Astrocyte (in vitro differentiated cells and primary cell): Measurements from ENCODE around the gene SPDYE2. TPM values are rescaled to one million over a fixed set of nuclear protein-coding genes. Genes with fewer than 3 reads are reported as not detected.
"Not testable (repeated sequence)": the region's sequence is repeated elsewhere in the genome, so short reads cannot be mapped to it uniquely, and the experiment has no call there.

ENCODE experiments used
- DNase-seq: peaks from one replicate; pipeline ENCODE4 v3.0.0-alpha.2; 2010; ENCODE audit warnings: low read depth
- FAIRE-seq: peaks from 2 replicates; lab custom pipeline; 2011; peaks lifted over from hg19 to GRCh38; lab: Jason Lieb, UNC
- H2AFZ ChIP-seq: 2 replicates; pipeline ENCODE4 v1.6.0; 2012; ENCODE audit warnings: low read depth, low read length, inconsistent platforms
- H3K27ac ChIP-seq: 2 replicates; pipeline ENCODE4 v1.5.1; 2011; ENCODE audit warnings: low read depth, low read length, inconsistent platforms
- H3K27me3 ChIP-seq: 2 replicates; pipeline ENCODE4 v1.6.0; 2011; ENCODE audit warnings: low read length, inconsistent platforms; ENCODE audit not compliant: insufficient read depth
- H3K36me3 ChIP-seq: 2 replicates; pipeline ENCODE4 v1.5.1; 2011; ENCODE audit warnings: low read length, inconsistent platforms; ENCODE audit not compliant: insufficient read depth
- H3K4me1 ChIP-seq: 2 replicates; pipeline ENCODE4 v1.5.1; 2011; ENCODE audit warnings: low read length, inconsistent platforms; ENCODE audit not compliant: insufficient read depth
- H3K4me2 ChIP-seq: 2 replicates; pipeline ENCODE4 v1.6.0; 2012; ENCODE audit warnings: low read length, inconsistent platforms
- H3K4me3 ChIP-seq: 2 replicates; pipeline ENCODE4 v1.5.1; 2011; ENCODE audit warnings: low read depth, mild to moderate bottlenecking, low read length, inconsistent platforms; ENCODE audit not compliant: insufficient read depth
- H3K79me2 ChIP-seq: 2 replicates; pipeline ENCODE4 v1.6.0; 2012; ENCODE audit warnings: mild to moderate bottlenecking, low read length, inconsistent platforms; ENCODE audit not compliant: insufficient read depth
- H3K9ac ChIP-seq: 2 replicates; pipeline ENCODE4 v1.6.0; 2012; ENCODE audit warnings: mild to moderate bottlenecking, low read length, inconsistent platforms
- H3K9me3 ChIP-seq: 2 replicates; pipeline ENCODE4 v1.5.1; 2012; ENCODE audit warnings: low read depth, mild to moderate bottlenecking, low read length, inconsistent platforms; ENCODE audit not compliant: insufficient read depth
- H4K20me1 ChIP-seq: 2 replicates; pipeline ENCODE4 v1.6.0; 2012; ENCODE audit warnings: low read length, inconsistent platforms; ENCODE audit not compliant: insufficient read depth
- H3K27ac Mint-ChIP-seq: one replicate; pipeline ENCODE4 v1.8.0; 2021; ENCODE audit warnings: mild to moderate bottlenecking, mixed read lengths; ENCODE audit not compliant: unreplicated experiment
- H3K27me3 Mint-ChIP-seq: one replicate; pipeline ENCODE4 v1.8.0; 2021; ENCODE audit warnings: low read depth, mixed read lengths; ENCODE audit not compliant: unreplicated experiment
- H3K36me3 Mint-ChIP-seq: one replicate; pipeline ENCODE4 v1.8.0; 2021; ENCODE audit warnings: low read depth, mixed read lengths; ENCODE audit not compliant: unreplicated experiment
- H3K4me1 Mint-ChIP-seq: one replicate; pipeline ENCODE4 v1.8.0; 2021; ENCODE audit warnings: low read depth, mixed read lengths; ENCODE audit not compliant: unreplicated experiment
- H3K4me3 Mint-ChIP-seq: one replicate; pipeline ENCODE4 v1.8.0; 2021; ENCODE audit warnings: mild to moderate bottlenecking, moderate library complexity, mixed read lengths; ENCODE audit not compliant: unreplicated experiment
- H3K9me3 Mint-ChIP-seq: one replicate; pipeline ENCODE4 v1.8.0; 2021; ENCODE audit warnings: mild to moderate bottlenecking, mixed read lengths; ENCODE audit not compliant: unreplicated experiment
- total RNA-seq: library from RNA; stranded (reverse); gene quantifications from 2 replicates; pipeline ENCODE4 v1.2.1, GENCODE V29; 2021

SPDYE2 gene
- total RNA-seq, 1 donor from 2014 or later, result not detected

- not testable (repeated sequence) for H3K36me3 ChIP-seq, H3K9me3 ChIP-seq, H3K27ac Mint-ChIP-seq, H3K4me1 Mint-ChIP-seq, H3K27me3 ChIP-seq, H4K20me1 ChIP-seq, DNase-seq, H3K4me3 ChIP-seq, H3K9ac ChIP-seq, H3K27ac ChIP-seq, H3K79me2 ChIP-seq, H3K4me2 ChIP-seq, H3K9me3 Mint-ChIP-seq, H3K4me1 ChIP-seq, H2AFZ ChIP-seq, H3K36me3 Mint-ChIP-seq, H3K4me3 Mint-ChIP-seq, H3K27me3 Mint-ChIP-seq, FAIRE-seq
These were observed 6.7 kb upstream of the SPDYE2 start for GRCh38 chr7:102544372-102544771.

DNA sequence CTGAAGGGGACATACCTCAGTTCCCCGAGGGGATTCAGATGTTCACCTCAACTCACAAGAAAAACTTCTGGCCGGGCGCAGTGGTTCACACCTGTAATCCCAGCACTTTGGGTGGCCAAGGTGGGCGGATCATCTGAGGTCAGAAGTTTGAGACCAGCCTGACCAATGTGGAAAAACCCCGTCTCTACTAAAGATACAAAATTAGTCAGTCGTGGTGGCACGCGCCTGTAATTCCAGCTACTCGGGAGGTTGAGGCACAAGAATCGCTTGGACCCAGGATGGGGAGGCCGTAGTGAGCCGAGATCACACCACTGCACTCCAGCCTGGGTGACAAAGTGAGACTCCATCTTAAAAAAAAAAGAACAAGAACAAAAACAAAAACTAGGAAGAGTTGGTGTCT, 5.7 kb upstream of the SPDYE2 start:
- not testable (repeated sequence) for H3K4me3 Mint-ChIP-seq, H3K27ac Mint-ChIP-seq, H3K4me2 ChIP-seq, H3K27me3 Mint-ChIP-seq, H3K4me3 ChIP-seq, FAIRE-seq, H3K4me1 Mint-ChIP-seq, H3K36me3 Mint-ChIP-seq, H3K79me2 ChIP-seq, H3K27ac ChIP-seq, H2AFZ ChIP-seq, H3K4me1 ChIP-seq, H3K9me3 Mint-ChIP-seq, H4K20me1 ChIP-seq, H3K9ac ChIP-seq, DNase-seq, H3K9me3 ChIP-seq, H3K36me3 ChIP-seq, H3K27me3 ChIP-seq

- H3K4me3 Mint-ChIP-seq, H3K36me3 Mint-ChIP-seq, H3K79me2 ChIP-seq, H3K27me3 Mint-ChIP-seq, H3K4me2 ChIP-seq, H2AFZ ChIP-seq, H3K27ac ChIP-seq, H3K9me3 ChIP-seq, H3K9me3 Mint-ChIP-seq, H3K4me3 ChIP-seq, FAIRE-seq, H4K20me1 ChIP-seq, DNase-seq, H3K4me1 ChIP-seq, H3K4me1 Mint-ChIP-seq, H3K27me3 ChIP-seq, H3K9ac ChIP-seq, H3K27ac Mint-ChIP-seq, H3K36me3 ChIP-seq: not testable (repeated sequence)
These were observed 4.7 kb upstream of the SPDYE2 start for GRCh38 chr7:102546353-102546752.

- not testable (repeated sequence) for H2AFZ ChIP-seq, H3K36me3 Mint-ChIP-seq, H3K9me3 ChIP-seq, H3K79me2 ChIP-seq, H4K20me1 ChIP-seq, H3K27ac ChIP-seq, H3K9ac ChIP-seq, H3K27ac Mint-ChIP-seq, FAIRE-seq, H3K4me3 ChIP-seq, H3K4me1 ChIP-seq, H3K27me3 Mint-ChIP-seq, H3K4me2 ChIP-seq, H3K27me3 ChIP-seq, H3K4me1 Mint-ChIP-seq, H3K9me3 Mint-ChIP-seq, H3K36me3 ChIP-seq, H3K4me3 Mint-ChIP-seq, DNase-seq
These were observed 17.6 kb downstream of the SPDYE2 start for GRCh38 chr7:102568620-102569019.

DNA sequence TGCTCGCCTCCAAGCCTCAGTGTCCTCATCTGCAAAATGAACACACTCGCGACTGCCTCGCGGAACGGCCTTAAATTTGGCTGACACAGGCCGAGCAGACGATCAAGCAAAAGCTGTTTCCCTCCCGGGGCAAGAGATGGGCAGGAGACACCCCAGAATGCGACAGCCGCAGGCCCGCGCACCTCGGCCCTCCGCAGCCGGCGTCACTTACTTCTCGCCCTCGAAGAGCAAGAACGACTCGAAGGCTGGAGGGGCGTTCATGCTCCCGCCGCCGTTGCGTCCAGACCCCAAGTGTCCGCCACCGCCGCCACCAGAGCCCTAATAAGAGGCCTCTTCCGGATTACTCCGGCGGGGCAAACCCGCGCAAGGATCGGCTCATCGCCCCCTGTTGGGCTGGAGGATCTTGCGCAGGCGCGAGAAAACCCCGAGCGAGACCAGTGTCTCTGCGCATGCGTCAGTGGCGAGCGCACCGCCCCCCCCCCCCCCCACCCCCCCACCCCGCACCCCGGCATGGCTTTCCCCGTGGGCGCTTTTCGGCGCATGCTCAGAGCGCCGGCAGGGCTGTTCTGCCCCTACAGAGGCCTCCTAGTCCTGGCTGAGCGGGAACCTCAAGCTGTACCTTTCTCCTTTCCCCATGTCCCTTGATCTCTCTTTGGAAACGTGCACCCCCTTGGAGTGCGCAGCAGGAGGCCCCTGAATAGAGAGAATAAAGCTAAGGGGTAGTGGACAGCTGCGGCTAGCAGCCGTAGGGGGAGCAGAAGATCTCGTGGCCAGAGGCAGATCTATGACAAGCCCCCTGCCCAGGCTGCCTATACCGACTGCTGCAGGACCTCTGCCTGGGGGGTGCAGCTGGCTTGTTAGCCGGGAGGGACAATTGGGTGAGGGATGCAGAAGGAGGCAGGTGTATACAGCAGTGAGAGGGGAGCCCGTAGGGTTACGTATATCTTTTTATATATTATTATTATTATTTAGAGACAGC, 21.5 kb downstream of the SPDYE2 start, which contains the start of gene POLR2J3:
Gene POLR2J3, minus strand, starts transcription at position 323 of the 979 bp plus-strand sequence. Its CDS starts 62 bp downstream, at position 261.
- not testable (repeated sequence) for H4K20me1 ChIP-seq, H3K9me3 Mint-ChIP-seq, FAIRE-seq, H3K27me3 Mint-ChIP-seq, H3K36me3 ChIP-seq, H3K4me1 Mint-ChIP-seq, H3K9me3 ChIP-seq, H3K79me2 ChIP-seq, H3K27me3 ChIP-seq, H3K36me3 Mint-ChIP-seq, H3K4me1 ChIP-seq
- peak within 1 kb of the TSS; percentile 88 for H3K27ac Mint-ChIP-seq
- H2AFZ ChIP-seq, result peak within 1 kb of the TSS; percentile 66
- peak within 1 kb of the TSS; percentile 87 for H3K9ac ChIP-seq
- DNase-seq, result peak; percentile 63
- peak within 1 kb of the TSS; percentile 68 for H3K4me3 ChIP-seq
- H3K4me2 ChIP-seq, result peak within 1 kb of the TSS; percentile 70
- peak within 1 kb of the TSS; percentile 90 for H3K4me3 Mint-ChIP-seq
- peak within 1 kb of the TSS; percentile 53 for H3K27ac ChIP-seq

GRCh38 chr7:102574607-102575006, 23.6 kb downstream of the SPDYE2 start:
- H4K20me1 ChIP-seq, H3K36me3 ChIP-seq, H3K9ac ChIP-seq, DNase-seq, H3K4me3 ChIP-seq, H3K4me1 ChIP-seq, H3K9me3 ChIP-seq, H3K79me2 ChIP-seq, FAIRE-seq, H3K27ac ChIP-seq, H3K27ac Mint-ChIP-seq, H3K36me3 Mint-ChIP-seq, H3K27me3 Mint-ChIP-seq, H2AFZ ChIP-seq, H3K4me1 Mint-ChIP-seq, H3K4me3 Mint-ChIP-seq, H3K27me3 ChIP-seq, H3K9me3 Mint-ChIP-seq, H3K4me2 ChIP-seq: not testable (repeated sequence)
